IPS DF 6.9 (cell line): ENCODE data around the gene AGFG1.

Source experiments
- DNase-seq: peaks from one replicate; pipeline ENCODE4 v3.0.0-alpha.2; 2013; ENCODE audit warnings: low read depth, low spot score
- H3K27ac ChIP-seq: one replicate; pipeline ENCODE4 v1.5.1; 2013; ENCODE audit warnings: low read length, control low read depth
- H3K27me3 ChIP-seq: 2 replicates; pipeline ENCODE4 v1.6.1; 2013; ENCODE audit warnings: mild to moderate bottlenecking, low read length; ENCODE audit not compliant: control insufficient read depth, insufficient read depth
- H3K36me3 ChIP-seq: 2 replicates; pipeline ENCODE4 v1.6.1; 2013; ENCODE audit warnings: low read length; ENCODE audit not compliant: control insufficient read depth, insufficient read depth
- H3K4me1 ChIP-seq: 2 replicates; pipeline ENCODE4 v1.6.1; 2013; ENCODE audit warnings: low read length; ENCODE audit not compliant: control insufficient read depth, insufficient read depth
- H3K4me3 ChIP-seq: 2 replicates; pipeline ENCODE4 v1.5.1; 2013; ENCODE audit warnings: mild to moderate bottlenecking, low read length
- H3K9me3 ChIP-seq: 2 replicates; pipeline ENCODE4 v1.6.1; 2013; ENCODE audit warnings: low read length, inconsistent platforms; ENCODE audit not compliant: control insufficient read depth, insufficient read depth
- WGBS: extraction: QIAGEN DNeasy Blood & Tissue Kit; methylation state at CpG from one replicate; pipeline ENCODE4 v1.1.7; 2013; ENCODE audit warnings: mixed read lengths, missing lambda C conversion rate; ENCODE audit not compliant: insufficient read length, insufficient coverage; 5-methylcytosine and 5-hydroxymethylcytosine counted together

AGFG1 gene

DNA sequence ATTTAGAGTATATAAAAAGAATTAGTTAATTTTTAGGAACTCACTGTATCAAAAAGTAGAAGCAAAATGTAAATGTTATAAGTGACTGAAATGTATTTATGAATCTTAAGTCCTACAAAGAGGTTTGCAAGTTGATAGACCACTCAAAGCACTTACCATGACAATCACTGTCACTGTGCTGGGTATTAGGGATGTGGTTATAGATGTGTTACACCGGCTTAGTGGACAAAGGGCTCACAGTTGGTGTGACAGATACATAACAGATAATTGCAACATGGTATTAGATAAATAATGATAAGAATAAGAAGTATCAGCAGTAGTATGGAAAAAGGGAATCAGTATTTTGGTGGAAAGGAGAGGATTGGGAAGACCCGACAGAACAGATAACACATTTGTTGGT lies 21.6 kb downstream of the AGFG1 start:
- WGBS, result no CpG with 5 or more reads among the region's 2 CpGs
- Histone ChIP-seq H3K27me3 (no peaks in the 10 kb centered on the region), H3K36me3 (no peaks in the 10 kb centered on the region), H3K4me1 (no peaks in the 10 kb centered on the region), H3K27ac (no peak overlapping the region), H3K4me3 (no peak overlapping the region), H3K9me3 (no peaks in the 10 kb centered on the region)
- DNase-seq, result no peak

DNA sequence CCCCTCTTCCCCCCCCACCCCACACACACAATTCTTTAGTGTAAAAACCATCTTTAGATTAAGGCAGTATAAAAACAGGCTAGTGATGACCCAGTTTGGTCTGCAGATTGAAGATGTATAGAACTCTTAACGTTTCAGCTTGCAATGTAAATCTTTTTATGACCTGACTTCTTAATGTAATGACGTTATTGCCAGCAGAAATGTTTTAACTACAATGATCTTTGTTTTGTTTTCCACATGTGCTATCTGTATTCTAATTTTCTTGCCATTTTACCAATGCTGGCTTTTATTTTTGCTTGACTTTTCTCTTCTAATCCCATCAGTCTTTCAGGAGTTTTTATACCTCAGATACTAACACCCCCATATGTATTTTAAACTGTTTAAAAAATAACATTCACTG lies 25.2 kb downstream of the AGFG1 start:
- Histone ChIP-seq H3K27ac (no peak overlapping the region), H3K4me3 (no peak overlapping the region), H3K9me3 (no peaks in the 10 kb centered on the region), H3K4me1 (no peaks in the 10 kb centered on the region; the same call in 1 of the 2 replicates), H3K27me3 (no peaks in the 10 kb centered on the region), H3K36me3 (no peaks in the 10 kb centered on the region)
- DNase-seq, result no peak
- no CpG with 5 or more reads among the region's 2 CpGs for WGBS

DNA sequence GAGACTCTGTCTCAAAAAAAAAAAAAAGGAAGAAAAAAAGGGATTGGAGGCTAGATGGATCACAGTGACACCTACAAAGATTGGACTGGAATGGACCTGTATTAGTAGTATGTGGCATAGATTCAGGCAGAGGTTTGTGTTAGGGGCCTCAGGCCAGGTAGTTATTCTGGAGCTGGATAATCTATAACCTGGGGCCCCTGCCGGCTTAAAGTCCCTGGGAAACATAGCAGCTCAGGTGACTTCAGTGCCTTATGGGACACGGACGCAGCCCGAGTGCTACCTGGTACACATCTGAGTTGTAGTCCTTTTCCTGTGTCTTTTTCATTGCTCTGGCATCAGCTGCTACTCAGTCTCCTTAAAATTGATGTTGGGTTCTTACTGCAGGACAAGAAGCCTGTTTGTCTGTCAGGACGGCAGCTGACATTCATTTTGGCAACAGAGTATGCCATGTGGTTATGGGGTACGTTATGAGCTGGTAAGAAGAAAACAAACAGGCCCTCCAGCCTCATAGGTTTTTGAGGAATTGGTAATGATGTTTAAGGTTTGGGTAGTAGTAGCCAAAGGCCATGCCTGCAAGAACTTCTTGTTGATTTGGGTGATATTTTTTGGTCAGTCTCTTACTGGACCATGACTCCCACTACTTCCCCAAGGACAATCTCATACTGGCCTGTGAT lies 27.8 kb downstream of the AGFG1 start:
- Histone ChIP-seq H3K9me3 (no peaks in the 10 kb centered on the region), H3K27me3 (no peaks in the 10 kb centered on the region), H3K36me3 (no peaks in the 10 kb centered on the region), H3K27ac (no peak overlapping the region), H3K4me3 (no peak overlapping the region), H3K4me1 (no peaks in the 10 kb centered on the region; the same call in 1 of the 2 replicates)
- no peak for DNase-seq
- no CpG with 5 or more reads among the region's 6 CpGs for WGBS

DNA sequence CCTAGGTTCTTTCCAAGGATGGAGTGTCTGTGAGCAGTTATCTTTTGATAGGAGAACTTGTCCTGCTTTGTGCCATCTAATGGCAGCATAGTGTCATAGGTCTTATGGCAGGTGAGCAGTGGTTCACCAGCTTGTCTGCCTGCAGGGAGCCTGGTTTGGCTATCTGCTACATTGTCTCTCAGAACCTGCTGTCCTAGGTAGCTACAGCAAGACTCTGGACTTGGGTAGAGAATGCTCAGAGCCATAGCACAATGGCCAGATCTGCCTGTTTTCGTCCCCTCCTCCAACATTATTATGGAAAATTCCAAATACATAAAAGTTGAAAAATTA lies 28.3 kb downstream of the AGFG1 start:
- no peak for DNase-seq
- Histone ChIP-seq H3K4me1 (no peaks in the 10 kb centered on the region; the same call in 1 of the 2 replicates), H3K36me3 (no peaks in the 10 kb centered on the region), H3K27ac (no peak overlapping the region), H3K4me3 (no peak overlapping the region), H3K9me3 (no peaks in the 10 kb centered on the region), H3K27me3 (no peaks in the 10 kb centered on the region)
- no CpG with 5 or more reads among the region's 1 CpG for WGBS

- no peaks in the 10 kb centered on the region for H3K9me3 ChIP-seq
- H3K4me1 ChIP-seq, result no peaks in the 10 kb centered on the region; the same call in 1 of the 2 replicates
- H3K27ac ChIP-seq, result no peak overlapping the region
- no peaks in the 10 kb centered on the region for H3K27me3 ChIP-seq
- no CpG with 5 or more reads among the region's 5 CpGs for WGBS
- no peak for DNase-seq
- no peak overlapping the region for H3K4me3 ChIP-seq
- no peaks in the 10 kb centered on the region for H3K36me3 ChIP-seq
Measured at GRCh38 chr2:227503433-227504406, 31.8 kb downstream of the AGFG1 start.

GRCh38 chr2:227504700-227505099 lies 32.7 kb downstream of the AGFG1 start:
- no peak for DNase-seq
- H3K4me3 ChIP-seq, result no peak overlapping the region
- H3K4me1 ChIP-seq, result no peaks in the 10 kb centered on the region; the same call in 1 of the 2 replicates
- WGBS, result no CpG with 5 or more reads among the region's 3 CpGs
- H3K27ac ChIP-seq, result no peak overlapping the region
- no peaks in the 10 kb centered on the region for H3K36me3 ChIP-seq
- no peaks in the 10 kb centered on the region for H3K9me3 ChIP-seq
- no peaks in the 10 kb centered on the region for H3K27me3 ChIP-seq

DNA sequence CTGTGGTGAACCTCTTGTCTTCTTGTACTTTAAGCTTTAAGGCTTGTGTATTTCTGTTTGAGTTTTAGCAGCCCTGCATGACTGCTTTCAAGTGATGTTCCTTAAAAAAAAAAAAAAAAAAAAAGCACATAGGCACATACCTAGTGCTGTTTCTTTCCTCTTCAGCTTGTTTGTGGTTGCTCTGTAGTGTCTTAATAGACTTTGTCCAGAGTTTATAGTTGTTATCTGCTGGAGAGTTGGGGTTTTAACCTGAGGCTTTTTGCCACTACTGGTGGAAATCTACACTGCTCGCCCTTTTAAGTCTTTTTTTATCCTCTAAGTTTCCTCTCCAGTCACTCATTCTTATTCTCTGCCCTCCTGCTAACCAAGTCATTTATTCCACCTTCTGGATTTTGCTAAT lies 34.5 kb downstream of the AGFG1 start:
- Histone ChIP-seq H3K4me1 (peaks cover 2% of the 10 kb centered on the region; the same call in 1 of the 2 replicates), H3K4me3 (no peak overlapping the region)
- no CpG with 5 or more reads among the region's 1 CpG for WGBS

DNA sequence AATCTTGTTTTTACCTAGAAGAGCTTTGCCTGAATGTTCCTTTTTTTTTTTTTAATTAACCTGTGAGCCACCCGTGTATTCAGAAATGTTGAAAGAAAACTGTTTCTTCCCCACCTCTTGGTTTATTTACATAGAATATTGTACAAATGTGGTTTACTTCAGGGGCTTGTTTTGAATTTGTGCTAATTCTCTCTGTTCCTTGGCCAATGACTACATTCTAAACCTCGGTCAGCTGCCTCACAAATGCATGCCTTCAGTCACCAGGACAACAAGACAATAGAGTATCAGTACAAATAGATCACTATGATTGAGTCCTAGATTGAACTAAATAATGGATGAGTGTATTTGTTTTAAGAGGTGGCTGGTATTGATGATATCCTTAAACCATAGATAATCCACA lies 36.0 kb downstream of the AGFG1 start:
- H3K4me3 ChIP-seq, result no peak overlapping the region
- no peak overlapping the region for H3K27ac ChIP-seq
- H3K9me3 ChIP-seq, result no peaks in the 10 kb centered on the region
- no peak for DNase-seq
- peaks cover 2% of the 10 kb centered on the region; the same call in 1 of the 2 replicates for H3K4me1 ChIP-seq
- no CpG with 5 or more reads among the region's 2 CpGs for WGBS
- H3K27me3 ChIP-seq, result no peaks in the 10 kb centered on the region
- no peaks in the 10 kb centered on the region for H3K36me3 ChIP-seq

More for the DNA sequence above, 34.5 kb downstream of the AGFG1 start:
- DNase-seq, result no peak
- Histone ChIP-seq H3K27ac (no peak overlapping the region), H3K27me3 (no peaks in the 10 kb centered on the region), H3K9me3 (no peaks in the 10 kb centered on the region), H3K36me3 (no peaks in the 10 kb centered on the region)

GRCh38 chr2:227509076-227509475 lies 37.1 kb downstream of the AGFG1 start:
- no peak for DNase-seq
- peaks cover 3% of the 10 kb centered on the region; the same call in 1 of the 2 replicates for H3K4me1 ChIP-seq
- H3K27ac ChIP-seq, result no peak overlapping the region
- no CpG with 5 or more reads among the region's 2 CpGs for WGBS
- no peaks in the 10 kb centered on the region for H3K9me3 ChIP-seq
- H3K27me3 ChIP-seq, result no peaks in the 10 kb centered on the region
- H3K36me3 ChIP-seq, result no peaks in the 10 kb centered on the region
- no peak overlapping the region for H3K4me3 ChIP-seq

GRCh38 chr2:227509824-227510619 lies 38.1 kb downstream of the AGFG1 start:
- no CpG with 5 or more reads among the region's 4 CpGs for WGBS
- Histone ChIP-seq H3K4me3 (no peak overlapping the region), H3K4me1 (peaks cover 3% of the 10 kb centered on the region; the same call in 1 of the 2 replicates), H3K27ac (no peak overlapping the region), H3K36me3 (no peaks in the 10 kb centered on the region), H3K9me3 (no peaks in the 10 kb centered on the region), H3K27me3 (no peaks in the 10 kb centered on the region)
- DNase-seq, result no peak
